GM12801 (cell line): ENCODE data around the gene UMODL1.

Experiments
- CTCF ChIP-seq: IDR thresholded peaks from one replicate; pipeline ENCODE4 v1.5.1; 2011; ENCODE audit warnings: control low read depth; ENCODE audit not compliant: insufficient read length; ENCODE audit errors: extremely low read depth

UMODL1 gene

DNA sequence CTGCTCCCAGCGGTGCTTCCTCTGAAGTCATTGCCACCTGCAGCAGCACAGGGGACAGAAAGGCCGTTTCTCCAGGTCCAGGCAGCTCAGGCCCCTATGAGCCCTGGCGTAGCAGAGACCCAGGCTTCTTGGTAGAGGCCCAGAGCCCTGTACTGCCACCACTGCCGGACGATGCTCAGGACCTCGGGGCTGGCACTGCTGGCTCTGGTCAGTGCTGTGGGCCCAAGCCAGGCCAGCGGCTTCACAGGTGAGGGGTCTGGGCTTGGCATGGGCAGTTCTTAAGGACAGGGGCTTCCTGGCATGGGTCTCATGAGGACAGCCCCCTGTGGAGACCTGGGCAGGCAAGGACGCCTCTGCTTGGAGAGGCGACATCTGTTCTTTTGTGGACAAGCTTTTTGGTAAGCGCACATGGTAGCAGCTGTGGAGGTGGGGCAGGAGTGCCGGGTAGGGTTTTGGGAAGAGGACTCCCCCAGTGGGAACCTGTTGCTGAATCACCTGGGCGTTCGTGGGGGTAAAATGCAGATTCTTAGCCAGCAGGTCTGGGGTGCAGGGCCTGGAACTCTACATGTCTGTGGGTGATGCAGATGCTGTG lies at the start of gene UMODL1:
TSS of gene UMODL1 (plus strand) at position 172 of the 592 bp plus-strand sequence. CDS start at position 172, 0 bp downstream.
- no peak for TF ChIP-seq CTCF

DNA sequence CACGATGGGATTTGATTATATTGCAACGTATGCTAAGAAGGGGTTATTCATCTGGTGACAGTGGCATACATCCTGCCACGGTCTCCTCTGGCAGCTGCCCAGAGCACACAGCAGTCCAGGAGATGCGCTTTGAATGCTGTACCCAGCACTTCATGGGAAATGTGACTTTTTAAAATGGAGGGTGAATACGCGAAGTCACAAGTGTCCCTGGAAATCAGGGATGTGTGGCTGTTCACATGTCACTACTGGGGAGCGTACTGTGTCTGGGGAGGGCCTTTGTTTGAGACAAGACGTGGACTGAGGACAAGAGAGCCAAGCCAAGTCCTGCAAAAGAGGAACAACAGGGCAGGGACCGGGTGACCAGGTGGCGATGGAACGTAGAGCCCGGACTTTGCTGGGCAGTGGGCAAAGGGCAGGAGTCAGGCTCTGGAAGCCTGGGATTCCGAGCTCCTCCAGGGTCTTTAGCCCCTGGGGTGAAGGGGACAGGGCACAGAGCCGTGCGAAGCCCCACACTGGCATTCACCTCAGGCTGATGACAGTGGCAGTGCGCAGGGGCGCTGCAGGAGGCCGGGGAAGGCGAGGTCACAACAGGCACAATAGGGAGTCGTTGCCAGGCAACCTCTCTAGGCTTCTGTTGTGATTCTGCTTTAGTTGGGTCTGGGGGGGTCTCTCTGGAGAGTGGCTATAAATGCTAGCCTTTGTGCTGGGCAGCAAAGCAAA lies 49.6 kb upstream of the UMODL1 start:
- no peak for TF ChIP-seq CTCF

DNA sequence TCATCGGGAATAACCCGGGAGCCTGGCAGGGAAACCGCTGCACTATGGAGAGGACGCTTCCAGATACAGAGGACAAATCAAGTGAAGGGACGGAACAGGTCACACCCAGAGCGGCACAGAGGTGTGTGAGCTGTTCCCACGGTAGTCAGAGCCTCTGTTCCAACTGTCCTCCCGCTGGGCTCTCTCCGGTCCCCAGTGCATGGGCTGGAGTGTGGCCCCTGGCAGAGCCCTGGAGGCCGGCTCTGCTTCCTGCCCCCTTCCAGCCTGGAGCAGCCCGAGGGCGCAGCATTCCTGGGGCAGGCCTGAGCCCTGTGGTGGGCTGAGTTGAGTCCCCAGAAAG lies 49.1 kb upstream of the UMODL1 start:
- no peak for TF ChIP-seq CTCF

DNA sequence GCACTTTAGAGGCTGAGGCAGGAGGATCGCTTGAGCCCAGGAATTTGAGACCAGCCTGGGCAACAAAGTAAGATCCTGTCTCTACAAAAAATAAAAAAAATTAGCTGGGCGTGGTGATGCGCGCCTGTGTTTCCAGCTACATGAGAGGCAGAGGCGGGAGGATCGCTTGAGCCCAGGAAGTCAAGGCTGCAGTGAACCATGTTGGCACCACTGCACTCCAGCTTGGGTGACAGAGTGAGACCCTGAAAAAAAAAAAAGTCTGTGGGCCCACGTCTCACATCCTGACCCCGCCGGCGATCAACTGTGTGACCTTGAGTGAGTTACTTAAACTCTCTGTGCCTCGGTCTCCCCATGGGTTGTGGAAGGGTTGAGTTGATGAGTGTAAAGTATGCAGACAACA lies 48.2 kb upstream of the UMODL1 start:
- no peak for TF ChIP-seq CTCF

DNA sequence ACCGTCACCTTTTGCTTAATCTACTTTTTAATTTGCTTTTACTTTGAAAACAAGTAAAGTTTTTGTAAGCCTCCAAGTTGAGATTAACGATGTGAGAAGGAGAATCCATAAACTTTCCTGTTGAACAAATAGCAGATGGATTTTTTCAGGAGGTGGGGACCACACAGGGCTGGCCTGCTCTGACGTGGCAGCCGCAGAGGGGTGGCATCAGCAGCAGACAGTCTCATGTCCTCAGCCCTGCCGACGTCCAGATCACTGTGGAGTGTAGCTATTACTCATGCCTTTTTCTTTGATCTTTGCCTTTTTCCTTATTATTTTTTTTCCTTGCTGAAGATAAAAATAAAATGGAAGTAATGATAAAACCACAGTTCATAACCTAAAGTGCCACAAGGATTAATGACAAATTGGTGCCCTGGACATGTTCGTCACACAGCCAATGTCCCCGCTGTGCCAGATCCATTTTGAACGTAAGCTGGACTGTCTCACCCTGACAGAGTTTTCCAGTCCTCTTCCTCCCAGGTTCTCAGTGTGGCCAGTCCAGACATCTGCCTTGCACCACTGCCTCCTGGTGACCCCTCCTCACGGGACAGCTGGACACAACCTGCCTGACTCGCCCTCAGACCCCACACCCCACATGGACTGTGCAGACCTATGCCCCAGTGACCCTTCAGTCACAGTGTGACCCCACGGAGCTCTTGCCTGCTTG lies 45.6 kb upstream of the UMODL1 start:
- TF ChIP-seq CTCF, result no peak

- no peak for TF ChIP-seq CTCF
These were observed 45.1 kb upstream of the UMODL1 start for GRCh38 chr21:42026082-42026435.

GRCh38 chr21:42027085-42027821 lies 43.9 kb upstream of the UMODL1 start:
- no peak for TF ChIP-seq CTCF
